Smooth muscle cell (in vitro differentiated cells): Measurements from ENCODE around the gene VPS8. TPM values are rescaled to one million over a fixed set of nuclear protein-coding genes. Genes with fewer than 3 reads are reported as not detected.

Experiments used
- DNase-seq: peaks from one replicate; lab custom pipeline; 2025; ENCODE audit not compliant: unreplicated experiment; lab: John Stamatoyannopoulos, UW
- H2AFZ ChIP-seq: fragments of 200-600 bp; sonication (generic); 2 replicates; pipeline ENCODE4 v1.6.0; 2016; ENCODE audit warnings: antibody characterized with exemption, low read depth, mild to moderate bottlenecking
- H3F3A ChIP-seq: fragments of 200-600 bp; sonication (generic); 2 replicates; pipeline ENCODE4 v1.6.0; 2017; ENCODE audit warnings: antibody characterized with exemption, low read depth
- H3K27ac ChIP-seq: fragments of 200-600 bp; sonication (generic); 2 replicates; pipeline ENCODE4 v1.5.1; 2016; ENCODE audit warnings: low read depth, mild to moderate bottlenecking
- H3K27me3 ChIP-seq: fragments of 200-600 bp; sonication (generic); 2 replicates; pipeline ENCODE4 v1.6.1; 2016; ENCODE audit warnings: low read depth, mild to moderate bottlenecking
- H3K36me3 ChIP-seq: fragments of 200-600 bp; sonication (generic); 2 replicates; pipeline ENCODE4 v1.5.1; 2016; ENCODE audit warnings: low read depth
- H3K4me1 ChIP-seq: fragments of 200-600 bp; sonication (generic); 2 replicates; pipeline ENCODE4 v1.5.1; 2016; ENCODE audit warnings: low read depth
- H3K4me2 ChIP-seq: fragments of 200-600 bp; sonication (generic); 2 replicates; pipeline ENCODE4 v1.6.0; 2016; ENCODE audit warnings: mild to moderate bottlenecking
- H3K4me3 ChIP-seq: fragments of 200-600 bp; sonication (generic); 2 replicates; pipeline ENCODE4 v1.5.1; 2016; ENCODE audit warnings: mild to moderate bottlenecking
- H3K79me2 ChIP-seq: fragments of 200-600 bp; sonication (generic); 2 replicates; pipeline ENCODE4 v1.6.0; 2016; ENCODE audit warnings: low read depth, mild to moderate bottlenecking
- H3K9ac ChIP-seq: fragments of 200-600 bp; sonication (generic); 2 replicates; pipeline ENCODE4 v1.6.0; 2016; ENCODE audit warnings: low read depth
- H3K9me3 ChIP-seq: fragments of 200-600 bp; sonication (generic); replicated peaks from 2 replicates; pipeline ENCODE4 v1.5.1; 2016; ENCODE audit warnings: low read depth
- H4K20me1 ChIP-seq: fragments of 200-600 bp; sonication (generic); 2 replicates; pipeline ENCODE4 v1.6.0; 2016; ENCODE audit warnings: low read depth
- WGBS: methylation state at CpG from one replicate; pipeline ENCODE4 v1.1.7; 2016; ENCODE audit warnings: low lambda C conversion rate; 5-methylcytosine and 5-hydroxymethylcytosine counted together
- polyA plus RNA-seq: library from polyadenylated mRNA; unstranded; fragments of >200 nt; fragmentation: Nextera tagmentation; extraction: Ambion mirVana; gene quantifications from 2 replicates; pipeline ENCODE4 v1.2.1, GENCODE V29; 2016
- total RNA-seq: library from RNA; depleted of rRNA; stranded (reverse); fragments of >200 nt; gene quantifications from 2 replicates; pipeline ENCODE4 v1.2.3, GENCODE V29; 2014
- TF ChIP-seq, protein P1 (sequence below): fragments of 200-600 bp; sonication (generic); IDR thresholded peaks from 2 replicates; pipeline ENCODE4 v1.5.1; 2017; ENCODE audit warnings: borderline replicate concordance, mild to moderate bottlenecking, antibody characterized with exemption; ENCODE audit not compliant: insufficient read depth, poor library complexity, severe bottlenecking

The VPS8 gene, protein sequence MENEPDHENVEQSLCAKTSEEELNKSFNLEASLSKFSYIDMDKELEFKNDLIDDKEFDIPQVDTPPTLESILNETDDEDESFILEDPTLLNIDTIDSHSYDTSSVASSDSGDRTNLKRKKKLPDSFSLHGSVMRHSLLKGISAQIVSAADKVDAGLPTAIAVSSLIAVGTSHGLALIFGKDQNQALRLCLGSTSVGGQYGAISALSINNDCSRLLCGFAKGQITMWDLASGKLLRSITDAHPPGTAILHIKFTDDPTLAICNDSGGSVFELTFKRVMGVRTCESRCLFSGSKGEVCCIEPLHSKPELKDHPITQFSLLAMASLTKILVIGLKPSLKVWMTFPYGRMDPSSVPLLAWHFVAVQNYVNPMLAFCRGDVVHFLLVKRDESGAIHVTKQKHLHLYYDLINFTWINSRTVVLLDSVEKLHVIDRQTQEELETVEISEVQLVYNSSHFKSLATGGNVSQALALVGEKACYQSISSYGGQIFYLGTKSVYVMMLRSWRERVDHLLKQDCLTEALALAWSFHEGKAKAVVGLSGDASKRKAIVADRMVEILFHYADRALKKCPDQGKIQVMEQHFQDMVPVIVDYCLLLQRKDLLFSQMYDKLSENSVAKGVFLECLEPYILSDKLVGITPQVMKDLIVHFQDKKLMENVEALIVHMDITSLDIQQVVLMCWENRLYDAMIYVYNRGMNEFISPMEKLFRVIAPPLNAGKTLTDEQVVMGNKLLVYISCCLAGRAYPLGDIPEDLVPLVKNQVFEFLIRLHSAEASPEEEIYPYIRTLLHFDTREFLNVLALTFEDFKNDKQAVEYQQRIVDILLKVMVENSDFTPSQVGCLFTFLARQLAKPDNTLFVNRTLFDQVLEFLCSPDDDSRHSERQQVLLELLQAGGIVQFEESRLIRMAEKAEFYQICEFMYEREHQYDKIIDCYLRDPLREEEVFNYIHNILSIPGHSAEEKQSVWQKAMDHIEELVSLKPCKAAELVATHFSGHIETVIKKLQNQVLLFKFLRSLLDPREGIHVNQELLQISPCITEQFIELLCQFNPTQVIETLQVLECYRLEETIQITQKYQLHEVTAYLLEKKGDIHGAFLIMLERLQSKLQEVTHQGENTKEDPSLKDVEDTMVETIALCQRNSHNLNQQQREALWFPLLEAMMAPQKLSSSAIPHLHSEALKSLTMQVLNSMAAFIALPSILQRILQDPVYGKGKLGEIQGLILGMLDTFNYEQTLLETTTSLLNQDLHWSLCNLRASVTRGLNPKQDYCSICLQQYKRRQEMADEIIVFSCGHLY (N-terminal part only)
- total RNA-seq (42.2 and 53.9 TPM in 2 replicates), polyA plus RNA-seq (16.1 TPM in 2 replicates)

DNA sequence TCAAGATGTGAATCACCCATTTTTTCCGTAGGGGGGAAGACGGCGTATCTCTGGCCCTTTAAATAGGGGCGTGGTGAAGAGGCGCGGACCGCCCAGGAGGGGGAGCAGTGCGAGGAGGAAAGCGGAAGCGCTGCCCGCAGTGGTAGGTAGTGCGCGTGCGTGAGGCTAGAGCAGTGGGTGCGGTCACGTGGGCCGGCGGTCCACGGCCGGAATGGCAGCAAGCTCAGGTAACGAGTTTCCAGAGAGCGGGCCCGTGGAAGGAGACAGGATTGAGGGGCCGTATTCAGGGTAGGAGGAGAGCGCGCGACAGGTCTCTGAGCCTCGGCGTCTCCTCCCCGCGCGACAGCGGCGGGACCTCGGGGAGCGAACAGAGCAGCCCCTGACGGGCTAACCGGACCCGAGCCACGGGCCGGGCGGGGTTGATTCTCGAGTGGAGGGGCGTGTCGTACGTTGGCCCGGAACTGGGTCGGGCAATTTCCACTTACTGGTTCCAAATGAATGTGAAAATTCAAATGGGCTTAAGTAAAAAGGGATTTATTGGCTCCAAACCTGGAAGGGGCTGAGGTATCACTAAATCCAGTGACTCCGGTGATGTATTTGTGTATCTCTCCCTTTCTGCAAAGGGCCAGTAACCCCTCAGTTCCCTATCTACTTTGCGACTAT lies at the start of gene VPS8:
Gene VPS8, plus strand, starts transcription at position 168 of the 663 bp plus-strand sequence. CDS start 12,467 bp downstream, outside the sequence.
- H3K27ac ChIP-seq: no peak within 1 kb of the TSS
- H3K27me3 ChIP-seq: no peaks in the 10 kb centered on the region
- no peaks in the 10 kb centered on the region for H3K9me3 ChIP-seq
- peaks cover 6% of the 10 kb centered on the region for H3K4me1 ChIP-seq
- peaks cover 18% of the 10 kb centered on the region for H3K79me2 ChIP-seq
- peaks cover 3% of the 10 kb centered on the region for H4K20me1 ChIP-seq
- peak within 1 kb of the TSS; percentile 80 for H3K9ac ChIP-seq
- peak within 1 kb of the TSS; percentile 92 for H3K4me2 ChIP-seq
- peak within 1 kb of the TSS; percentile 98 for H2AFZ ChIP-seq
- DNase-seq: peak; percentile 83
- peaks cover 4% of the 10 kb centered on the region for H3F3A ChIP-seq
- TF ChIP-seq, protein P1, sequence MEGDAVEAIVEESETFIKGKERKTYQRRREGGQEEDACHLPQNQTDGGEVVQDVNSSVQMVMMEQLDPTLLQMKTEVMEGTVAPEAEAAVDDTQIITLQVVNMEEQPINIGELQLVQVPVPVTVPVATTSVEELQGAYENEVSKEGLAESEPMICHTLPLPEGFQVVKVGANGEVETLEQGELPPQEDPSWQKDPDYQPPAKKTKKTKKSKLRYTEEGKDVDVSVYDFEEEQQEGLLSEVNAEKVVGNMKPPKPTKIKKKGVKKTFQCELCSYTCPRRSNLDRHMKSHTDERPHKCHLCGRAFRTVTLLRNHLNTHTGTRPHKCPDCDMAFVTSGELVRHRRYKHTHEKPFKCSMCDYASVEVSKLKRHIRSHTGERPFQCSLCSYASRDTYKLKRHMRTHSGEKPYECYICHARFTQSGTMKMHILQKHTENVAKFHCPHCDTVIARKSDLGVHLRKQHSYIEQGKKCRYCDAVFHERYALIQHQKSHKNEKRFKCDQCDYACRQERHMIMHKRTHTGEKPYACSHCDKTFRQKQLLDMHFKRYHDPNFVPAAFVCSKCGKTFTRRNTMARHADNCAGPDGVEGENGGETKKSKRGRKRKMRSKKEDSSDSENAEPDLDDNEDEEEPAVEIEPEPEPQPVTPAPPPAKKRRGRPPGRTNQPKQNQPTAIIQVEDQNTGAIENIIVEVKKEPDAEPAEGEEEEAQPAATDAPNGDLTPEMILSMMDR: peak; percentile 46
- H3K4me3 ChIP-seq: peak within 1 kb of the TSS; percentile 84
- 1% methylated on average over 49 of the region's 50 CpGs for WGBS
- no peaks in the 10 kb centered on the region for H3K36me3 ChIP-seq

DNA sequence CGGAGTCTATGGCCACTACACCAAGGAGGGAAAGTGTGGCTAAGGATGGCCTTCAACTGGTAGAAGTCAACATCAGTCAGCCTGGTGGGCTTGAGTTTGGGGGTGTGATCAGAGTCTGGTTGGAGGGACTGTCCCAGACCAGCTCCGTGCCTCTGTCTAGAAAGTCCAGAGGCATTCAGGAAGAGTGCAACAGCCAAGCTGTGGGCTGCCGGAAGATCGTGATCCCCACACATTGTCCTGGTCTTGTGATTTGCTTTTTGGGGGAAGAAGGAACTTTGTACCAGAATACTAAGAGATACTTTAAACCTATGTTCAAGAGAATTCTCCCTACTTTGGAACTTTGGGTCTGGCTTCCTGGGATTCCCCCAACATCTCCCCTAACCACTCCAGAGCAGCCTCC lies 47.8 kb upstream of the VPS8 start:
- Histone ChIP-seq H3K27me3 (no peaks in the 10 kb centered on the region), H4K20me1 (no peaks in the 10 kb centered on the region), H2AFZ (no peak overlapping the region), H3K27ac (no peak overlapping the region), H3K9me3 (no peaks in the 10 kb centered on the region), H3K36me3 (no peaks in the 10 kb centered on the region), H3K4me3 (no peak overlapping the region), H3K4me2 (no peak overlapping the region), H3K79me2 (no peaks in the 10 kb centered on the region), H3F3A (no peaks in the 10 kb centered on the region), H3K4me1 (peaks cover under 1% of the 10 kb centered on the region), H3K9ac (no peak overlapping the region)
- TF ChIP-seq, protein P1: no peak
- no peak for DNase-seq
- WGBS: 97% methylated on average over 4 of the region's 4 CpGs

DNA sequence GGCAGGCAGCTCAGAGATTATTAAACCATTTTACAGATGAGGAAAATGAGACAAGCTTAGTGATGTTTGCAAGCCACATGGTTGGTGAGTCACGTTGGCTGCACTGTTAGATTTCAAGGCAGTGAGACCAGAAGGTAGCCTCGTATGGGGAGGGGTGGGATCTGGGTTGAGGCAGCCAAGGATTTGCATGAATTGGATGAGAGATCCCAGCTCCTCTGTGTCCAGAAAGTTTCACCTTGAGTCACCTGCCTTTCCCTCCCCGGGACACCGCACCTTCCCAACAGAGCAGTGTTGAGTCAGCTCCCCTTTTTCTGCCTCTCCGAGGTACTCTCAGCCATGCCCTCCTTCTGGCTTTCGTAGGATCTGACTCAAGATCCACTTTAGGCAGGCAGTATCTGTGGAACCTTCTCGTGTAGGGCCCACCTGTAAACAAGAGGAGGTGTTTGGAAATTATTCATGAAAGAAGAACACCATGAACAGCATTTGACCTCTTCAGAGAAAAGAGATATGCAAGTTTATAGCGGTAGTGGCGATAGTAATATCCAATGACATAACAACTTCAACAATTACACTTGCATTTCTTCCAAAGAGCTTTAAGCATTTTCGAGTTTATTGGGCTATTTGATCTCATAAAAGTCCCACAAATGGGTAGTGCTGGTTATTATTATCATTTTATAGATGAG lies 46.8 kb upstream of the VPS8 start:
- no peaks in the 10 kb centered on the region for H3K9me3 ChIP-seq
- H3K27me3 ChIP-seq: no peaks in the 10 kb centered on the region
- H3K36me3 ChIP-seq: no peaks in the 10 kb centered on the region
- peak overlapping the region; percentile 9 for H3K27ac ChIP-seq
- TF ChIP-seq, protein P1: no peak
- H2AFZ ChIP-seq: no peak overlapping the region
- DNase-seq: no peak
- WGBS: 65% methylated on average over 10 of the region's 10 CpGs
- H4K20me1 ChIP-seq: no peaks in the 10 kb centered on the region
- H3K9ac ChIP-seq: no peak overlapping the region
- H3F3A ChIP-seq: no peaks in the 10 kb centered on the region
- H3K4me2 ChIP-seq: no peak overlapping the region
- no peaks in the 10 kb centered on the region for H3K79me2 ChIP-seq
- no peak overlapping the region for H3K4me3 ChIP-seq
- peaks cover 4% of the 10 kb centered on the region for H3K4me1 ChIP-seq
